Heart right ventricle (tissue), 16 donors: ENCODE measurements around the gene LAMA2. TPM values are rescaled to one million over a fixed set of nuclear protein-coding genes. Genes with fewer than 3 reads are reported as not detected.

Experiments used
- ATAC-seq, 8 donors: fragments of 200-7000 bp; cut with Tn5 transposase; one replicate each; pipeline ENCODE4 v1.9.1; 2020; ENCODE audit warnings: mild to moderate bottlenecking in 8 of 8, moderate library complexity in 8 of 8, moderate number of reproducible peaks in 1 of 8
- DNase-seq, 2 donors: peaks; one replicate each; pipeline ENCODE4 v3.0.0-alpha.2; 2020
- H3K27ac ChIP-seq, 10 donors: fragments of 200-600 bp; sonication (generic) in 2 of 10; one replicate each; pipeline versions ENCODE4 v1.5.0 to v1.8.0; 2020 to 2022; ENCODE audit warnings: mild to moderate bottlenecking in 3 of 10
- H3K27me3 ChIP-seq, 7 donors: fragments of 200-600 bp; one replicate each; pipeline ENCODE4 v1.8.0; 2021 to 2022; ENCODE audit warnings: mild to moderate bottlenecking in 2 of 7
- H3K36me3 ChIP-seq, 9 donors: fragments of 200-600 bp; sonication (generic) in 1 of 9; one replicate each; pipeline versions ENCODE4 v1.5.0 to v1.8.0; 2020 to 2022; ENCODE audit warnings: mild to moderate bottlenecking in 2 of 9
- H3K4me1 ChIP-seq, 9 donors: fragments of 200-600 bp; sonication (generic) in 1 of 9; one replicate each; pipeline versions ENCODE4 v1.5.0 to v1.8.0; 2020 to 2022; ENCODE audit warnings: mild to moderate bottlenecking in 4 of 9
- H3K4me3 ChIP-seq, 10 donors: fragments of 200-600 bp; sonication (generic) in 2 of 10; one replicate each; pipeline versions ENCODE4 v1.5.0 to v1.8.0; 2020 to 2022; ENCODE audit warnings: mild to moderate bottlenecking in 7 of 10, moderate library complexity in 2 of 10
- H3K9me3 ChIP-seq, 11 donors: fragments of 200-600 bp in 10 of 11; sonication (generic) in 2 of 11; one replicate each; pipeline versions ENCODE4 v1.5.0 to v1.8.0; 2013 to 2022; ENCODE audit warnings: mild to moderate bottlenecking in 2 of 11, control low read depth in 1 of 11, moderate library complexity in 1 of 11
- CTCF ChIP-seq, 9 donors: fragments of 200-600 bp; sonication (generic) in 2 of 9; IDR thresholded peaks; one replicate each; pipeline versions ENCODE4 v1.5.0 to v1.8.0; 2021 to 2022; ENCODE audit warnings: antibody characterized with exemption in 9 of 9, mild to moderate bottlenecking in 5 of 9, moderate library complexity in 1 of 9
- WGBS, 2 donors: extraction: QIAGEN DNeasy Blood & Tissue Kit; methylation state at CpG; one replicate each; pipeline ENCODE4 v1.1.7; 2013; ENCODE audit warnings: inconsistent platforms in 1 of 2; 5-methylcytosine and 5-hydroxymethylcytosine counted together
- intact Hi-C, 10 donors: fragments of 100-400 bp; cut with DNase I; formaldehyde crosslinking; loops; one replicate each; pipeline versions ENCODE4 v1.11.1 to v1.14.2; 2022
- polyA plus RNA-seq, 2 donors: library from polyadenylated mRNA; stranded (reverse); fragments of 200-250 nt; gene quantifications; one replicate each; pipeline ENCODE4 v1.2.3, GENCODE V29; 2013
- total RNA-seq, 10 donors: library from RNA; stranded (reverse); fragmentation: NEBNext Ultra II Directional in 3 of 10; extraction: Animal tissue kit (Norgen Biotek cat#: 25700) in 3 of 10; gene quantifications; one replicate each; pipeline versions ENCODE4 v1.2.1 to v1.2.4, GENCODE V29; 2021 to 2023
- donor health status: Arrhythmogenic right ventricular cardiomyopathy.
- donor health status: ischemic (EF 13 %, LVEDD 7.1; RV severe dilation, severe dysfunction).
- donor health status: healthy with polysubstance abuse.
- donor health status: DM: no; HTN: yes; CAD: no.
- donor health status: DM: no; HTN: no; CAD: no.
- donor health status: ischemic (EF 25% LVEDD 6.9; RV normal size, moderate dysfunction).
- donor health status: ischemic (EF 25% LVEDD 5.7; RV mildly dilated, moderate dysfunction).
- donor health status: healthy.
- donor health status: DM: yes; HTN: yes; CAD: no.
- donor health status: Ischemic cardiomyopathy.
- donor health status: ischemic (EF 35%, LVEDD 5.7; RV mildly dilated, moderate dysfunction).
- donor health status: nonischemic (EF 11% LVEDD 7.7; RV severe dilation, severe dysfunction).
- donor health status: DM: yes; HTN: yes; CAD: no.
- donor health status: PGD.
- donor health status: ischemic (EF 29% LVEDD 5.4; RV normal size, mild dysfunction).
- donor health status: nonischemic (EF 23%, LVEDD 6.1; RV moderate dilation, normal function).

Gene LAMA2
- total and polyA plus RNA-seq, 12 donors = 31.1 to 293 (median 223) TPM

DNA sequence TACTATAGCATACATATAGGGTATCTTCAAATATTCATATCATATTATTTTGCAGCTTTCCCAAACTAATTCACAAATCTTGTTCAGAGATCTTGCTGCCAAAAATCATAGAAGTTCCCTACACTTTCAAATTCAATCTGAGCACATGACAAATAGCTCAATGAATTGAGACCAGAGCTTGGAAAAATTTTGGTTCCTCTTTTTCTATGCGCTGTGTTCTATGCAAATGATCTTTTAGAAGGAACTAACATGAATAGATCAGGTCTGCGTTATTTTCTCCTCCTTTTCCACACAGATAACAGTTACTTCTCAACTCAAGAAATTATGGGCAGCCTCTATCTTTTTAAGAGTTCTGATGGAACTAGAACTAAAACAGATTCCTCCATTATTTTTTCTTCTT lies 510.7 kb downstream of the LAMA2 start:
- ATAC-seq (no peak), DNase-seq (no peak)
- H3K27me3 ChIP-seq = no peaks in the 10 kb centered on the region
- TF ChIP-seq CTCF (IDR thresholded peaks at IDR 0.05) = no peak
- H3K27ac ChIP-seq = no peak overlapping the region
- peaks cover 0 to 99% (median 10%) of the 10 kb centered on the region in 9 donors for H3K36me3 ChIP-seq
- intact Hi-C loops = no loop called here
- H3K4me1 ChIP-seq = peaks cover 0 to 22% (median 4%) of the 10 kb centered on the region in 9 donors
- WGBS, 2 donors = 70 to 86% methylated on average over 2 of the region's 2 CpGs
- H3K9me3 ChIP-seq = no peaks in the 10 kb centered on the region
- no peak overlapping the region for H3K4me3 ChIP-seq

GRCh38 chr6:129398764-129399163 lies 515.8 kb downstream of the LAMA2 start:
- Histone ChIP-seq H3K27me3 (no peaks in the 10 kb centered on the region), H3K4me3 (no peak overlapping the region), H3K9me3 (no peaks in the 10 kb centered on the region), H3K27ac (no peak overlapping the region), H3K36me3 (peaks cover 0 to 91% (median 7%) of the 10 kb centered on the region in 9 donors), H3K4me1 (peaks cover 0 to 7% (median 0%) of the 10 kb centered on the region in 9 donors)
- TF ChIP-seq CTCF (IDR thresholded peaks at IDR 0.05) = no peak
- no peak for DNase-seq
- 93 to 95% methylated on average over 4 of the region's 4 CpGs for WGBS, 2 donors
- intact Hi-C loops = no loop called here
- no peak for ATAC-seq

- DNase-seq (no peak), ATAC-seq (peak in 3 of 8 donors; percentile 33 to 51 (median 47))
- Histone ChIP-seq H3K36me3 (peaks cover 0 to 92% (median 17%) of the 10 kb centered on the region in 9 donors), H3K9me3 (no peaks in the 10 kb centered on the region), H3K4me3 (no peak overlapping the region), H3K27me3 (no peaks in the 10 kb centered on the region), H3K4me1 (no peaks in the 10 kb centered on the region), H3K27ac (peak overlapping the region in 2 of 10 donors; percentile 39 to 47)
- WGBS, 2 donors = 31 to 48% methylated on average over 1 of the region's 1 CpG
- no peak for TF ChIP-seq CTCF (IDR thresholded peaks at IDR 0.05)
- intact Hi-C loops = no loop called here
Observed at GRCh38 chr6:129402244-129402643, 519.3 kb downstream of the LAMA2 start.

- Histone ChIP-seq H3K4me3 (no peak overlapping the region), H3K36me3 (peaks cover 0 to 79% (median 6%) of the 10 kb centered on the region in 9 donors), H3K27ac (no peak overlapping the region), H3K4me1 (peaks cover 0 to 7% (median 0%) of the 10 kb centered on the region in 9 donors), H3K9me3 (no peaks in the 10 kb centered on the region), H3K27me3 (no peaks in the 10 kb centered on the region)
- no peak for TF ChIP-seq CTCF (IDR thresholded peaks at IDR 0.05)
- intact Hi-C loops = no loop called here
- WGBS, 2 donors = 90 to 97% methylated on average over 1 of the region's 1 CpG
- ATAC-seq (no peak), DNase-seq (no peak)
Observed at GRCh38 chr6:129411092-129411491, 528.2 kb downstream of the LAMA2 start.
